Tibial nerve (tissue), 4 donors: ENCODE measurements around the gene CCDC106.

Source experiments
- EP300 ChIP-seq, 2 donors: sonication (generic); formaldehyde crosslinking; IDR thresholded peaks; one replicate each; pipeline ENCODE4 v1.6.1; 2017; ENCODE audit warnings: antibody characterized with exemption in 2 of 2, mild to moderate bottlenecking in 1 of 2
- POLR2A ChIP-seq, 2 donors: fragments of 450-650 bp; IDR thresholded peaks; one replicate each; pipeline ENCODE4 v1.6.1; 2017; ENCODE audit warnings: antibody characterized with exemption in 2 of 2, mild to moderate bottlenecking in 2 of 2, moderate library complexity in 2 of 2
- TF ChIP-seq, protein P1 (sequence below), 5 experiments: fragments of 200-600 bp in 3 of 5; fragments of 450-650 bp in 2 of 5; sonication (generic) in 3 of 5; IDR thresholded peaks; one replicate each; pipeline ENCODE4 v1.5.1; 2016 to 2019; ENCODE audit warnings: antibody characterized with exemption in 5 of 5, mild to moderate bottlenecking in 3 of 5, moderate library complexity in 2 of 5

- TF ChIP-seq, protein P1, sequence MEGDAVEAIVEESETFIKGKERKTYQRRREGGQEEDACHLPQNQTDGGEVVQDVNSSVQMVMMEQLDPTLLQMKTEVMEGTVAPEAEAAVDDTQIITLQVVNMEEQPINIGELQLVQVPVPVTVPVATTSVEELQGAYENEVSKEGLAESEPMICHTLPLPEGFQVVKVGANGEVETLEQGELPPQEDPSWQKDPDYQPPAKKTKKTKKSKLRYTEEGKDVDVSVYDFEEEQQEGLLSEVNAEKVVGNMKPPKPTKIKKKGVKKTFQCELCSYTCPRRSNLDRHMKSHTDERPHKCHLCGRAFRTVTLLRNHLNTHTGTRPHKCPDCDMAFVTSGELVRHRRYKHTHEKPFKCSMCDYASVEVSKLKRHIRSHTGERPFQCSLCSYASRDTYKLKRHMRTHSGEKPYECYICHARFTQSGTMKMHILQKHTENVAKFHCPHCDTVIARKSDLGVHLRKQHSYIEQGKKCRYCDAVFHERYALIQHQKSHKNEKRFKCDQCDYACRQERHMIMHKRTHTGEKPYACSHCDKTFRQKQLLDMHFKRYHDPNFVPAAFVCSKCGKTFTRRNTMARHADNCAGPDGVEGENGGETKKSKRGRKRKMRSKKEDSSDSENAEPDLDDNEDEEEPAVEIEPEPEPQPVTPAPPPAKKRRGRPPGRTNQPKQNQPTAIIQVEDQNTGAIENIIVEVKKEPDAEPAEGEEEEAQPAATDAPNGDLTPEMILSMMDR (IDR thresholded peaks at IDR 0.05) = no peak
- TF ChIP-seq POLR2A (IDR thresholded peaks at IDR 0.05) (no peak), EP300 (IDR thresholded peaks at IDR 0.05) (no peak)
Observed at GRCh38 chr19:55679343-55680257, 31.6 kb downstream of the CCDC106 start.
